ENCODE data around the gene SOX5.

SOX5 gene

DNA sequence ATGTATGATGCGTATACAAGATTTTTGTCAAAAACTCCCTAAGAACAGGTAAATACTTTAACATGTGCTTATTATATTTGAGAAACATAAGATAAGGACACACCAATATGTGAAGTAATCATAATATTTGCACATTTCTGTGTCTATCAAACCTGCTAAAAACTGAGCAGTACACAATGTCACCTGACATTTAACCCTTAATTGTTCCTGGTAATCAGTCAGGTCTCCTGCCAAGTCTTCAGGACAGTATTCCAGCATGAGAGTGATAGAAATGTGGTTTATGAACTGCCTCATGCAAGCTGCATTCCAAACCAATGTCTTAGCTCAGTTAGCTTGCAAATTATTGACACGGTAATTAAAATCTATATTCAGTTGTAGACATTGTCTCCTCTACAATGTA lies 4.2 kb downstream of the SOX5 start:
- Histone ChIP-seq H3K4me1 (ENCODE audit: control insufficient read depth in 1 of 2, insufficient read depth in 2 of 2, low read length in 2 of 2) (no peaks in the 10 kb centered on the region), H3K4me3 (ENCODE audit: low read depth in 1 of 2, low read length in 2 of 2) (no peak overlapping the region), H3K9me3 (ENCODE audit: control insufficient read depth in 1 of 2, low read length in 2 of 2) (no peaks in the 10 kb centered on the region), H3K27ac (ENCODE audit: low read length) (no peak overlapping the region), H3K36me3 (ENCODE audit: control insufficient read depth in 1 of 2, insufficient read depth in 2 of 2, low read length in 2 of 2) (no peaks in the 10 kb centered on the region), H3K27me3 (ENCODE audit: low read depth, low read length) (peaks cover 6% of the 10 kb centered on the region)

DNA sequence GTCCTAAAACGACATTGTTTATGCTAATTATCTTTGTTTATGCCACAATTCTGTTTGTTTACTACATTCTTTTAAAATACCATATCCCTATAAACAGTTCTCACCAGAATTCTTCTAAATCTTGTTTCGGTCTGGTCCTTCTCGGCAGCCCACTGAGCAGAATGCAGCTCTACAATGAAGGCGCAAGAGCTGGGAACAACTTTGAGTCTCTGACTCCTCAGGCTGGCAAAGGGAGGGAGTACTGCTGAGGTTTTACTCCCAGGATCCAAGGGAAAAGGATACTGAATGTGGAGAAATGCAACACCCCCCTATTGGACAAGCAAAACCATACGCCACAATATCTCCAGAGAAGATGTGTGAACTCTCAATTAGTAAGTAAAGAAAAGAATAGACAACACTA lies 5.4 kb downstream of the SOX5 start:
- Histone ChIP-seq H3K36me3 (ENCODE audit: control insufficient read depth in 1 of 2, insufficient read depth in 2 of 2, low read length in 2 of 2) (no peaks in the 10 kb centered on the region), H3K4me3 (ENCODE audit: low read depth in 1 of 2, low read length in 2 of 2) (no peak overlapping the region), H3K9me3 (ENCODE audit: control insufficient read depth in 1 of 2, low read length in 2 of 2) (no peaks in the 10 kb centered on the region), H3K4me1 (ENCODE audit: control insufficient read depth in 1 of 2, insufficient read depth in 2 of 2, low read length in 2 of 2) (no peaks in the 10 kb centered on the region), H3K27me3 (ENCODE audit: low read depth, low read length) (no peaks in the 10 kb centered on the region), H3K27ac (ENCODE audit: low read length) (no peak overlapping the region)

DNA sequence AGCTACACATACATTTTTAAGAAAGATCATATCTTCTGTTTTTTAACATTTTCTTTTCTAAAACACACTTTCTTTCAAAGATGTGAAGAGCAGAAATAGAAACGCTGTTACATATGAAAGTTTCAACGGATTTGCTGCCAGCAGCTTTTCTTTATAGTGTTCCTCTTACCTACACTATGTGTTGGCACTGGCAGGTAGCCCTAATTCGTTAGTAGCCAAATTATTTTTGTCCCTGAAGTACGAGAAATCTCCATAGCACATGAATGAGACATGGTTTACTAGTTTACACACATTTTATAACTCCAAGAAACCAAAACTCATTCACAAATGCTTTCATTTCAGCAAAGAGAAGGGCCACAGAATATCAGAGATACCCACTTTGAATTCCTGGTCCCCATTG lies 6.6 kb downstream of the SOX5 start:
- H3K9me3 ChIP-seq (ENCODE audit: control insufficient read depth in 1 of 2, low read length in 2 of 2): no peaks in the 10 kb centered on the region
- H3K27me3 ChIP-seq (ENCODE audit: low read depth, low read length): no peaks in the 10 kb centered on the region
- no peak overlapping the region for H3K27ac ChIP-seq (ENCODE audit: low read length)
- no peaks in the 10 kb centered on the region for H3K36me3 ChIP-seq (ENCODE audit: control insufficient read depth in 1 of 2, insufficient read depth in 2 of 2, low read length in 2 of 2)
- H3K4me1 ChIP-seq (ENCODE audit: control insufficient read depth in 1 of 2, insufficient read depth in 2 of 2, low read length in 2 of 2): no peaks in the 10 kb centered on the region
- no peak overlapping the region for H3K4me3 ChIP-seq (ENCODE audit: low read depth in 1 of 2, low read length in 2 of 2)

DNA sequence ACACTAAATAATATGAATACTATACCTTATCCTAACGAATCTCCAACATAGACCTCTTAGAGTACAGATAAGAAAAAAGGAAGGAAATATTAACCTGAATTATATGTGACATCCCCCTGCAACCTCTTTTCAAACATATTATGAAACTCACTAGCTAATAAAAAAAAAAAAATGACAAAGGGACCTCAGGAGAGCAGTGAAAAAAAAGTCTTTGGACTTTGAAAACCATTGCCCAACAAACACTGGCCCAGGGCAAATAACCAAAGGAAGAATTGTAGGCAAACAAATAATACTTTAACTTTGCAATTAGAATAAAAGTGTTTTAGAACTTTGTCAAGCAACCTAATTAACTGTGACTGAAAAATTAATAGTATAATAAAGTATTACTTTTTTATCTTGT lies 7.7 kb downstream of the SOX5 start:
- Histone ChIP-seq H3K27ac (ENCODE audit: low read length) (no peak overlapping the region), H3K4me3 (ENCODE audit: low read depth in 1 of 2, low read length in 2 of 2) (no peak overlapping the region), H3K4me1 (ENCODE audit: control insufficient read depth in 1 of 2, insufficient read depth in 2 of 2, low read length in 2 of 2) (no peaks in the 10 kb centered on the region), H3K9me3 (ENCODE audit: control insufficient read depth in 1 of 2, low read length in 2 of 2) (no peaks in the 10 kb centered on the region), H3K27me3 (ENCODE audit: low read depth, low read length) (no peaks in the 10 kb centered on the region), H3K36me3 (ENCODE audit: control insufficient read depth in 1 of 2, insufficient read depth in 2 of 2, low read length in 2 of 2) (no peaks in the 10 kb centered on the region)

DNA sequence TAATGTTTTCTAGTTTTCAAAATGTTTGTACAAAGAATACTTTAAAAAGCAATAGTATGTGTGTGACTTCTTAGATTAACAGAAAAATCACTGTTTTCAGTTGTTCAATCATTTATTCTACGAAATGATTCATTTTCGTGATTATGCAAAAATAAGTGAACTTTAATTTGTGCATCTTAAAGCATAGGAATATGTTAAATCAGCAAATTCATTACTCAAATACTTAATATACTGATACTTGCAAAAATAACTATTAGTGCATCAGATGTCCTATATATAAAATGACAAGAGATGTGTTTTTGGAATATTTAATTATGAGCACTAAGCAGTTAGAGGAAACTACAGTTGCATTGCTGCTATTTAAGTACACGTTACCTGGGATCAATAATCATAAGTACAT lies 11.0 kb downstream of the SOX5 start:
- H3K9me3 ChIP-seq (ENCODE audit: control insufficient read depth in 1 of 2, low read length in 2 of 2): no peaks in the 10 kb centered on the region
- H3K4me1 ChIP-seq (ENCODE audit: control insufficient read depth in 1 of 2, insufficient read depth in 2 of 2, low read length in 2 of 2): no peaks in the 10 kb centered on the region
- no peaks in the 10 kb centered on the region for H3K36me3 ChIP-seq (ENCODE audit: control insufficient read depth in 1 of 2, insufficient read depth in 2 of 2, low read length in 2 of 2)
- H3K27me3 ChIP-seq (ENCODE audit: low read depth, low read length): no peaks in the 10 kb centered on the region
- no peak overlapping the region for H3K4me3 ChIP-seq (ENCODE audit: low read depth in 1 of 2, low read length in 2 of 2)
- H3K27ac ChIP-seq (ENCODE audit: low read length): no peak overlapping the region

DNA sequence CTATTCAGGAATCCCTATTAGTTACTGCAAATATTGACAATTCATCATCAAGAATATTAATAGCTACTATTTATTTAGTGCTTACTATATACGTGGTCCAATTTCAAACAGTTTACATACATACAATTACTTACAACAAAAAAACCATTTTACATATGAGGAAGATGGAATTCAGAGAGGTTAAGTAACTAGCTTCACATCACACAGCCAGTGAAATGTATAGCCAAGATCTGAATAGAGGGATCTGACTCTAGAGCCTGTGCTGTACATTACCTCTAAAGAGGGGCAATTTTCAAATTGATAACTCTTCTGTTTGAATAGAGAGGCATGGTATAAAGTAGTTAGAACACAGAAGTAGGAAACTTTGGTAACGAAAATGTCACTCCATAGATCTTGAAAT lies 18.3 kb downstream of the SOX5 start:
- H3K27ac ChIP-seq (ENCODE audit: low read length): no peak overlapping the region
- H3K36me3 ChIP-seq (ENCODE audit: control insufficient read depth in 1 of 2, insufficient read depth in 2 of 2, low read length in 2 of 2): no peaks in the 10 kb centered on the region
- no peaks in the 10 kb centered on the region for H3K4me1 ChIP-seq (ENCODE audit: control insufficient read depth in 1 of 2, insufficient read depth in 2 of 2, low read length in 2 of 2)

DNA sequence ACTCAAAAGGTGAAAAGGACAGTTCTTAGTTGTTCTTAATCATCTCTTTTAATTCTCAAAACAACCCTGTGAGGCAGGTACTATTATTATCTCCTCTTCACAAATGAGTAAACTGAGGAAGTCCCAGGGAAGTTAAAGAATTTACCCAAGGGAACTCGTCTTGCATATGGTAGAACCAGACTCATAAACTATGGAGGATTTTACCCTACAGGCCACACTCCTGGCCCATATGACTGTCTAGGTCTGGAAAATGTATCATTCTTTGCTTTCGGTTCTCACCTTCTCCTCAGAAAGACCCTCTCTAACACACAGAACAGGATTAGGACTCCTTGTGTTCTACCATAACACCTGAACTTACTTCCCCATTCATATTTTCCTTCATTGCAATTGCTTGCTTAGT lies 18.9 kb downstream of the SOX5 start:
- H3K27ac ChIP-seq (ENCODE audit: low read length): no peak overlapping the region
- H3K9me3 ChIP-seq (ENCODE audit: control insufficient read depth in 1 of 2, low read length in 2 of 2): peaks cover 0 to 5% of the 10 kb centered on the region in 2 donors
- no peaks in the 10 kb centered on the region for H3K4me1 ChIP-seq (ENCODE audit: control insufficient read depth in 1 of 2, insufficient read depth in 2 of 2, low read length in 2 of 2)
- H3K27me3 ChIP-seq (ENCODE audit: low read depth, low read length): no peaks in the 10 kb centered on the region
- no peak overlapping the region for H3K4me3 ChIP-seq (ENCODE audit: low read depth in 1 of 2, low read length in 2 of 2)
- no peaks in the 10 kb centered on the region for H3K36me3 ChIP-seq (ENCODE audit: control insufficient read depth in 1 of 2, insufficient read depth in 2 of 2, low read length in 2 of 2)

More for the DNA sequence above, 18.3 kb downstream of the SOX5 start:
- no peaks in the 10 kb centered on the region for H3K27me3 ChIP-seq (ENCODE audit: low read depth, low read length)
- H3K9me3 ChIP-seq (ENCODE audit: control insufficient read depth in 1 of 2, low read length in 2 of 2): peaks cover 0 to 5% of the 10 kb centered on the region in 2 donors
- no peak overlapping the region for H3K4me3 ChIP-seq (ENCODE audit: low read depth in 1 of 2, low read length in 2 of 2)

DNA sequence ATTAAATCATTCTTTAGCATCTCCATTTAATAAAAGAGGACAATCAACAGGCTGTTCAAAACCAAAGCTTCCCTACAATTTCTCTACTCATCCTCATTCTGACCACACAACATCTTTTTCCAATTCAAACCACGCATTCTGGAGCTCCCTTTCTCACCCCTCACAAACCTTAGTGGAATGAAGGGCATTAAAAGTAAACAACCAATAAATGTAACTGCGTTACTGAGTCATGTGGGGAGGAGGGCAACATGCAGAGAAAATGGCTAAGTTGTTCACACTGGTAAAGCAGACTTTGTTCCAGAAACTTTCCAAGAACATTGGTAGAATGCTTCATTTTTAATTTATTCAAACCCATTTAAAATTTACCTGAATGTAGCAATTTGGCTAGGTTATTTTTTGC lies 19.6 kb downstream of the SOX5 start:
- H3K4me1 ChIP-seq (ENCODE audit: control insufficient read depth in 1 of 2, insufficient read depth in 2 of 2, low read length in 2 of 2): no peaks in the 10 kb centered on the region
- H3K27me3 ChIP-seq (ENCODE audit: low read depth, low read length): no peaks in the 10 kb centered on the region
- no peak overlapping the region for H3K27ac ChIP-seq (ENCODE audit: low read length)
- H3K36me3 ChIP-seq (ENCODE audit: control insufficient read depth in 1 of 2, insufficient read depth in 2 of 2, low read length in 2 of 2): no peaks in the 10 kb centered on the region
- no peak overlapping the region for H3K4me3 ChIP-seq (ENCODE audit: low read depth in 1 of 2, low read length in 2 of 2)
- H3K9me3 ChIP-seq (ENCODE audit: control insufficient read depth in 1 of 2, low read length in 2 of 2): peaks cover 0 to 5% of the 10 kb centered on the region in 2 donors

DNA sequence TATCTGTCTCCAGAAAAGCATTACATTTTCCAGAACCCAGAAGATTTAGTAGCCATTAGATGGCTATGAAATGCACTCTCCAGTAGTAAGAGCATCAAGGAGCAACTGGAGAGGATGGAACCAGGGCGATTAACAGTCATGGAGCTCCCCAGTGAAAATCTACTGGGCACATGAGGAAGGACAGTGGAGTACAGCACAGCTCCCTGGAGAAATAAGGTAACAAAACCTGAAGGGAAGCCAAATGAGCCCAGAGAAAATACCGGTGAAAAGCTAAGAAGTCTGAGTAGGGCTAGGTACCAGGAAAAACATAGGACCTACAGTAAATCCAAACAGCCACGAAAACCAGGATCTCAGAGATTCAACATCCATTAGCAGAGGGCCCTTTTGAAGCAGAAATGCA lies 21.6 kb downstream of the SOX5 start:
- Histone ChIP-seq H3K4me1 (ENCODE audit: control insufficient read depth in 1 of 2, insufficient read depth in 2 of 2, low read length in 2 of 2) (no peaks in the 10 kb centered on the region), H3K4me3 (ENCODE audit: low read depth in 1 of 2, low read length in 2 of 2) (no peak overlapping the region), H3K27me3 (ENCODE audit: low read depth, low read length) (no peaks in the 10 kb centered on the region), H3K27ac (ENCODE audit: low read length) (no peak overlapping the region), H3K9me3 (ENCODE audit: control insufficient read depth in 1 of 2, low read length in 2 of 2) (peaks cover 0 to 5% of the 10 kb centered on the region in 2 donors), H3K36me3 (ENCODE audit: control insufficient read depth in 1 of 2, insufficient read depth in 2 of 2, low read length in 2 of 2) (no peaks in the 10 kb centered on the region)

DNA sequence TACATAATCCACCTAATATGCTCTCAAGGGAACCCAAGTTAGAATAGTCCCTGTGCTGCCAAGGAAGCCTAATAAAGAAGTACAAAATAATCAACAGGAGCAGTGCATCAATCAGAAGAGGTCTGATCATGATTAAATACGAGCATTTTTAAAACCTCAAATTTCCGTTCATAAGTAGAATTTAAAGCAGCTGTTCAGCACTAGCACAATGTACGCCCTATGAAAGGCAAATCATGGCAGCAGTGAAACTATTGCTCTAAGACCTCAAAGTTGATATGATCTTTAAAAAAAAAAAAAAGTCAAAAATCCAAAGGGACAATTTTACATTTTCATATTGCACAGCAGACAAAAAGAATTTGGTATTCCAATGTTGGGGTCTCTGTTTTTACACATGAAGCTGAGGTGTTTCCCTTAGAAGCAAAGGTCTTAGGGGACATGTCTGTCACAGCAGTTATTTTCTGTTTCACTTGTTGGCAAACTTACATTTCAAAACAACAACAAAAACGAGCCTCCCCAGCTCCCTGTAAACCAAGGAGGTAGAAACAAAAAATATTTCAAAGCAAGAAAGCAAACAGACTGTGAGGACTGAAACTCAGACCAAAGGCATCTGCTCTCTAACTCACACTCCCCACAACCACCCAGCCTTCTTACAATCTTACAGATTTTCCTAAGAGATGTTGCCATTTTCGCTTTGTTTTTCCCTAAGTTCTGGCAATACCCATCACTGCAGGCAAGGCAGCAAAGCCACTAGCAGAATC lies 28.2 kb downstream of the SOX5 start:
- no peaks in the 10 kb centered on the region for H3K36me3 ChIP-seq (ENCODE audit: control insufficient read depth in 1 of 2, insufficient read depth in 2 of 2, low read length in 2 of 2)
- no peaks in the 10 kb centered on the region for H3K9me3 ChIP-seq (ENCODE audit: control insufficient read depth in 1 of 2, low read length in 2 of 2)
- no peaks in the 10 kb centered on the region for H3K4me1 ChIP-seq (ENCODE audit: control insufficient read depth in 1 of 2, insufficient read depth in 2 of 2, low read length in 2 of 2)
- H3K27ac ChIP-seq (ENCODE audit: low read length): no peak overlapping the region
- H3K4me3 ChIP-seq (ENCODE audit: low read depth in 1 of 2, low read length in 2 of 2): no peak overlapping the region
- no peaks in the 10 kb centered on the region for H3K27me3 ChIP-seq (ENCODE audit: low read depth, low read length)

DNA sequence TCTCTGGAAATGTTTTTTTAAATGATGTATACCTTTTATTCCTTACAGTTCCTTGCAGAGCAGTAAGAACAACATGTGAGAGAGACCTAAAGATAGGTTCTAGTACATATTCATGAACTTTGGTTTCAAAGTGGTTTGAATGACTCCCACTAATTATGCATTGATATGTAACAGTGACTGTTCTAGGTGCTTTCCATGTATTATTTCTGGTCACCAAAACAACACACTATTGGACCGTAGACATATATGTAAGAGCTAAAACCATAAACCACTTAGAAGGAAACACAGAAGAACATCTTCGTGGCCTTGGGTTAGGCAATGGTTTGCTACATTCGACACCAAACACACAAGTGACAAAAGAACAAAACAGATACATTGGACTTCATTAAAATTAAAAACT lies 37.9 kb downstream of the SOX5 start:
- H3K4me1 ChIP-seq (ENCODE audit: control insufficient read depth in 1 of 2, insufficient read depth in 2 of 2, low read length in 2 of 2): no peaks in the 10 kb centered on the region
- no peaks in the 10 kb centered on the region for H3K36me3 ChIP-seq (ENCODE audit: control insufficient read depth in 1 of 2, insufficient read depth in 2 of 2, low read length in 2 of 2)
- H3K9me3 ChIP-seq (ENCODE audit: control insufficient read depth in 1 of 2, low read length in 2 of 2): no peaks in the 10 kb centered on the region
- H3K27ac ChIP-seq (ENCODE audit: low read length): no peak overlapping the region
- H3K4me3 ChIP-seq (ENCODE audit: low read depth in 1 of 2, low read length in 2 of 2): no peak overlapping the region
- no peaks in the 10 kb centered on the region for H3K27me3 ChIP-seq (ENCODE audit: low read depth, low read length)

DNA sequence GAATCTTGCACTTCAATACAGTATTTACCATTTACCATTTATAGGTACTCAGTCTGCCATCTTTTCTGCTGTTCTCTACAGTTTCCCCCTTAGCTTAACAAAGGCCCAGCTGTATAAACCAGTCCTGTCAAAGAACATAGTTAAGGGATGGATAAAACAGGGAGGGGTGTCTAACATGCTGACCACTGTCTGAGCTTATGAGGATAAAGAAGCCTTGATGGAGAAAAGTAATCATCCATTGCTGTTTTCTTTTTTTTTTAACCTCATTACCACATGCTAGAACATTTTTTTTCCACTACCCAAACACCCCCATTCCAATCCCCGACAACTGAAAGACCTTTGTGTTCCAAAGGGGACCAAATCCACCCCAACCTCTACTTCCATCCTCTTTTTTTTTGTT lies 39.9 kb downstream of the SOX5 start:
- H3K4me3 ChIP-seq (ENCODE audit: low read depth in 1 of 2, low read length in 2 of 2): no peak overlapping the region
- no peak overlapping the region for H3K27ac ChIP-seq (ENCODE audit: low read length)
- no peaks in the 10 kb centered on the region for H3K4me1 ChIP-seq (ENCODE audit: control insufficient read depth in 1 of 2, insufficient read depth in 2 of 2, low read length in 2 of 2)
- H3K36me3 ChIP-seq (ENCODE audit: control insufficient read depth in 1 of 2, insufficient read depth in 2 of 2, low read length in 2 of 2): no peaks in the 10 kb centered on the region
- no peaks in the 10 kb centered on the region for H3K9me3 ChIP-seq (ENCODE audit: control insufficient read depth in 1 of 2, low read length in 2 of 2)
- no peaks in the 10 kb centered on the region for H3K27me3 ChIP-seq (ENCODE audit: low read depth, low read length)

All from muscle layer of duodenum (tissue), 2 donors.